HG03135 (cell line): ENCODE results near the gene AARS1.
"Not testable (repeated sequence)": the region's sequence is repeated elsewhere in the genome, so short reads cannot be mapped to it uniquely, and the experiment has no call there.

ENCODE experiments used
- ATAC-seq: cut with Tn5 transposase; IDR thresholded peaks from one replicate; pipeline ENCODE4 v1.9.1; 2021; ENCODE audit warnings: mild to moderate bottlenecking, moderate library complexity; ENCODE audit not compliant: unreplicated experiment

The AARS1 gene

DNA sequence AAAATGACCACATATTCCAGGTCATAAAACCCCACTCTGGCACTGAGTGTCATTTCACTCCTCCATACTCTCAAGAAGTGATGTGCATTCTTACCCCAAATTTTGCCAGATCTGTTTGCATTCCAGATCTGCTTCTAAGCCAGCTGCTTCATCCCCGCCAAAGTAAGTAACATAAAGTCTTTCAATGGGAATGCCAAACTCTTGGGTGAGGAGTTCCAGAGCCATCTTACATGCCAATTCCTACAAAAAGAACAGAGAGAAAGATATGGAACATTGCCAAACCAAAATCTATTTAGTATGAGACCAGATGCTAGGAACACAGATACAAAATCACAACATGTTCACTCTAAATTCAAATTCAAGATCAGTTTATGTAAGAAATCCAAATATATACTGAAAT is 12.9 kb downstream of the AARS1 start:
- no peak for ATAC-seq

DNA sequence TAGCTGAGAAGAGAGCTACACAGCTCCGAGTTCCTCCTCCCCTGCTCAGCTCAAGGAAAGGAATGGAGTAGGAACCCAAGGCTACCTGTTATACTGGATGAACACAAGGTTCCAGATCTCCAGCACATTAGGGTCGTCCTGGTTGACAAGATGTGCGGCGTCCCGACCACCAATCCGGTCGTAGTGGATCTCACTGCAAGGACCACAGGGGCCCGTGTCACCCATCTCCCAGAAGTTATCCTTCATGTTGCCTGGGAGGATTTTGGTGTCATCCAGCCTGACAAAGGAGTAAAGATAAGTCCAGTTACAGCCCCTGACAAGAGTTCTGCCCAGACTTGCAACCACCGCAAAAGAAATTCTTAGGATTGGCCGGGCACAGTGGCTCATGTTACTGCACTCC is 17.6 kb downstream of the AARS1 start:
- no peak for ATAC-seq

DNA sequence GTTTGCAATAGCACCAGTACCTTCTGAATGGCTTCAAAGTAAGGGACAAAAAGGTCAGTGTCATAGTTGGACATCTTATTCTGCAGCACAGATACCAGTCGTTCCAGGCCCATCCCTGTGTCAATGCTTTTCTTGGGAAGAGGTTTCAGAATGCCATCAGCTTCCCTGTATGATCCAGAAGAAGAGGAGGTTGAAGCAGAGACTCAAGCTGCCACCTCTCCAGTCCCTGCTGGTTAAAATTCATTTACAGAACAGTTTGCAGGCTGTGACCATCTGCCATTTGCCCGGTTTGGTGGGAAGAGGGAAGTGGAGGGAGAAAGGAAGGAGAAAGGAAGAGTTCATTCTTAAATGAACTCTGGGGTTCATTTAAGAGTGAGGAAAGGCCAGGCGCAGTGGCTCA is 19.1 kb downstream of the AARS1 start:
- ATAC-seq: no peak

DNA sequence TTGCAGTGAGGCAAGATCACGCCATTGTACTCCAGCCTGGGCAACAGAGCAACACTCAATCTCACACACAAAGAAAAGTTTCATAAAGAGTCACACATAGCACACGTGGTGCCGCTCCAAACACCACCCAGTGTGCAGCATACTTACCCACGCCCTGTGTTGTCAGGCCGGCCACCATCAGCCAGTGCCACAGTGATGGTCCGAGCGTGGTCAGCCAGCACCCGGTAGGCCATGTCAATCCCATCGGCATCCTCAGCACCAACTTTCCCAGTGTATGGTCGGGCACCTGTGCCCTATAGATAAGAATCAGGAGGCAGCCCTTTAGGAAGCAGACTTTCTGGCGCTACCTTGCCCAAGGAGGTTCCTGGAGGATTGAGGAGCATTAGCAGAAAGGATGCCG is 19.8 kb downstream of the AARS1 start:
- ATAC-seq: no peak

DNA sequence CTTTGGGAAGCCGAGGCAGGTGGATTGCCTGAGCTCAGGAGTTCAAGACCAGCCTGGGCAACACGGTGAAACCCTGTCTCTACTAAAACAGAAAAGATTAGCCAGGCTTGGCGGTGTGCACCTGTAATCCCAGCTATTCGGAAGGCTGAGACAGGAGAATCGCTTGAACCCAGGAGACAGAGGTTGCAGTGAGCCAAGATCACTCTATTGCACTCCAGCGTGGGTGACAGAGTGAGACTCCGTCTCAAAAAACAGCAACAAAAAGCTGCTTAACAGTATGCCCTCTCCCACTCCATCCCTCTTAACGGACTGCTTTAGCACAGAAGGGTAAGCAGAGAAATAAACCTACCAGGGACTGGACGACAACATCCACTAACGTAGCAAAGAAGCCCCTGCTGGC is 21.4 kb downstream of the AARS1 start:
- not testable (repeated sequence) for ATAC-seq

DNA sequence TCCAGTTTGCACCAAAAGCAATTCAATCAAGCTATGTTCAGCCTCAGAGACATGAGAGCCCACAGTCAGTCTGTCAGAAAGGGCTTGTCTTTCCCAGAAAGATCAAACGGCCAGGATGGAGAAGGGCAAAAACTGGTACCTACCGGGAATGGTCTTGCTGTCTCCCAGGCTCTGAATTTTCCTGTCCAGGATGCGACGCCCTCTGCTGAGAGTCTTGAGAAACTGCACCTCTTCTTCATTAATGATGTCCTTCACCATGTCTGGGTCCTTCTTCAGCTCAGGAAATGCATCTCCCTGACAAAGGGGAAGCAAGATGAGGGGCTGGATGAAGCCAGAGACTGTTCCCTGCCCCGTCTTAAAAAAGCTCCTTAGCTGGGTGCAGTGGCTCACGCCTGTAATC is 21.8 kb downstream of the AARS1 start:
- no peak for ATAC-seq

DNA sequence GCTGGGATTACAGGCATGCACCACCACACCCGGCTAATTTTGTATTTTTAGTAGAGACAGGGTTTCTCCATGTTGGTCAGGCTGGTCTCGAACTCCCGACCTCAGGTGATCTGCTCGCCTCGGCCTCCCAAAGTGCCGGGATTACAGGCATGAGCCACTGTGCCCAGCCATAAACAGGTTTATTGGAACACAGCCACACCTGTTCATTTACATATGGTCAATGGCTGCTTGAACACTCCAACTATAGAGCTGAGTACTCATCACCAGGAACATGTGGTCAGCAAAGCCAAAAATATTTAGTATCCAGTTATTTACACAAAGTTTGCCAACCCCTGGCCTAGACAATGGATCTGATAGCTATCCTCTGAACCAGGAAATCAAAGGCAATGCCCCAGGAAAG is 29.4 kb downstream of the AARS1 start:
- not testable (repeated sequence) for ATAC-seq

DNA sequence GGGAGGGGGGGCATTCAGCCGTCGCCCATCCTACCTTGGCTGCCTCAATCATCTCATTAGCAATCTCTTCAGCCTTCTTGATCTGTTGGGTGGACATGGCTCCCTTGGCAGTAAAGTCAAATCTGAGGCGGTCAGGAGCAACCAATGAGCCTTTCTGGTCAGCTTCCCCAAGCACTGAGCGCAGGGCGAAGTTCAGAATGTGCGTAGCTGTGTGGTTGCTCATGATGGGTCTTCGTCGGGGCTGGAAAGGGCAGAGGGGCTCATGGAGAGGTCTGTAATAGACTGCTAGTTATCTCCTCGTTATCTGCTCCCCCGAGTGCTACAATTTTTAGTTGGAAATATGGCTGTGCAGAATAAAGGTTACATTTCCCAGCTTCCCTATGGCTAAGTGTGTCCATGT is 30.4 kb downstream of the AARS1 start:
- ATAC-seq: no peak

DNA sequence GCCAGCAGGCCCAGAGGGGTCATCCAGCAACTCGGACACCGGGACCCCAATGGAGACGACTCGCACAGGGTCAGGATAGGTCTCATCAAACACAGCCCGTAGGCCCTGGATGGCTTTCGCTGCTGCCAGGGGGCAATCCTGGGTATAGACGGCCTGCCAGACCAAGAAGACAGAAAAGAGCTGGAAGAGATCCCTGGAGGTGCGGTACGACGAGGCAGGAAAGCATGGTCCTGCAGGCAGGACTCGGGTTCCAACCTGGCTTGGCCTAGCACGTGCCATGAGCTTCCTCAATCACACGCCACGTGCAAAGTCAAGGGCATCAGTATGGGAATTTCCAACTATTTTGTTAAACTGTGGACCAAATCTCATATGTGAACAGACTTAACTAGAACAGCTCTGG is 31.2 kb downstream of the AARS1 start:
- ATAC-seq: no peak

DNA sequence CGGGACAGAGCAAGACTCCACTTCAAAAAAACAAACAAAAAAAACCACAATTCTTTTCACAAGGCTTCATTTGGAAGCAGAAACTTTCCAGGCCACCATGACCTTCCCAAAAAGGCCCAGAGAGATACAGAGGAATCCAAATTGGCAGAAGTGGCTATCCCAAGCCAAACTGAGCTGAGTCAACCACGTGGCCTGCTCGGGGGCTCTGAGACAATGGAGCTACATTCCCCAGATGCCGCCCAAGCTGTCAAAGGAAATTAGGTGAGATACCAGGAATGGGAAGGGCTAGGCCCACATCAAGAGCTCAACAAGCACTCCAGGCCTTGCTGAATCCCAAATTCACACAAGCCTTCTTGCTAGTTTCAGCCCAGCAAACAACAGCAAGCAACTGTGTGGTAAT is 31.9 kb downstream of the AARS1 start:
- ATAC-seq: no peak

DNA sequence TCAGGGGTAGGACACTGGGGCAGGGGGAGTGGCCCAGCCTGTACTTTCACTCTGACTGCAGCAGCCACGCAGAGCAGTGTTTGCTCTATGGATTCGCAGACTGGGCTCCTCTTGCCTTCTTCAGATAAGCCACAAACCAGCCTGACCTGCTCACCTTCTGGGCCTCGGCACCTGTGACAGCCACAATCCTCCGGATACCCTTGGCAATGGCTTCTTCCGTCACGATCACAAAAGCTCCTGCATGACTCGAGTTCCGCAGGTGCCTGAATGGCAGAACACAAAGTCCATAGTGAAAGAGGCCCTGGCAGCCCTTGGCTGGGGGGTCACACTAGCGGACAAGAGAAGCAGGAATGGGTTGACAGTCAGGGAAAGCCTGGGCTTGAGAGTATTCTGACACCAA is 33.7 kb downstream of the AARS1 start:
- no peak for ATAC-seq

DNA sequence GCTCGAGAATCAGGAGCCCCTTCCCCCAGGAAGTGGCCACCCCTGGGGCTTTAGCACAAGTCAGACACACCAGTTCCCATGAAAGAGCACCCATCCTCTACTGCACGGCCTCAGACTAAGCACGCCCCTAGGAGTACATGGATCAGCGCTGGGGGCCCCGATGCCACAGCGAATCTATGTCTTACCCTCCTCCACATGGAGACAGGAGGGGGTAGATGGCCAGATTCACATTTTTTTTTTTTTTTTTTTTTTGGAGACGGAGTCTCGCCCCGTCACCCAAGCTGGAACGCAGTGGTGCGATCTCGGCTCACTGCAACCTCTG is 34.4 kb downstream of the AARS1 start:
- no peak for ATAC-seq

DNA sequence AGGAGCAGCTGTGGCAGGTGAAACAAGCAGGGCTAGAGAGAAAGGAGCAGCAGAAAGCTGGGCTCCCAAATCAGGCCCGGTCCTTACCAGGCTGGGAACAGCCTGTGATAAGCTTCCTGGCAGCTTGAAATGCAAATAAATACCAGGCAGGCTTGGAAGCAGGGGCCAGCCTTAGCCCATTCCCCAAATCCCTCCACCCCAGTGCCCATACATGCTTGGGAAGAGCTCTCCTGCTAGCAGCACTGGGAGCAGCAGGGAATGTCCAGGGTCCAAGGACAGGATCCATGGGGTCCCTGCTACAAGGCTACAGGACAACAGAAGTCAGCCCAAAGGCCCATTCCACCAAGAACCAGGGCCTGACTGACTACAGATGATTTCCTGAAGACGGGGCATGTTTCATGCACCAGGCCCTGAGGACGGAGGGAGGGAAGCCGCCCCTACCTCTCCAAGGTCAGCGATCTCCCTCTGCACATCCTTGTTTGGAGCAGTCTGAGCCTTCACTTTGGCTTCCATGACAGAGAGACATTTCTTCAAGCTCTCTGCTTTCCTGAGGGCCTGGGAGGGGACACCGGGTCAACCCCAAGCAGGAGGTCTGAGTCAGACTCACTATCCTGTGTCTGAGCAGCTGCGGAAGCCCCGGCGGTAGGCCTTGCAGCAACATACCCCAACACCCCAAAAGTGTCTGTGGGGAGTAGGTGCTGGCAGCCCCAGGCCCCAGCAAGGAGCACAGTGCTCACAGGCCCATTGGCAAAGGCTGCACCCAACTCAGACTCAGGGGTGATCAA is 34.9 kb downstream of the AARS1 start:
- no peak for ATAC-seq

DNA sequence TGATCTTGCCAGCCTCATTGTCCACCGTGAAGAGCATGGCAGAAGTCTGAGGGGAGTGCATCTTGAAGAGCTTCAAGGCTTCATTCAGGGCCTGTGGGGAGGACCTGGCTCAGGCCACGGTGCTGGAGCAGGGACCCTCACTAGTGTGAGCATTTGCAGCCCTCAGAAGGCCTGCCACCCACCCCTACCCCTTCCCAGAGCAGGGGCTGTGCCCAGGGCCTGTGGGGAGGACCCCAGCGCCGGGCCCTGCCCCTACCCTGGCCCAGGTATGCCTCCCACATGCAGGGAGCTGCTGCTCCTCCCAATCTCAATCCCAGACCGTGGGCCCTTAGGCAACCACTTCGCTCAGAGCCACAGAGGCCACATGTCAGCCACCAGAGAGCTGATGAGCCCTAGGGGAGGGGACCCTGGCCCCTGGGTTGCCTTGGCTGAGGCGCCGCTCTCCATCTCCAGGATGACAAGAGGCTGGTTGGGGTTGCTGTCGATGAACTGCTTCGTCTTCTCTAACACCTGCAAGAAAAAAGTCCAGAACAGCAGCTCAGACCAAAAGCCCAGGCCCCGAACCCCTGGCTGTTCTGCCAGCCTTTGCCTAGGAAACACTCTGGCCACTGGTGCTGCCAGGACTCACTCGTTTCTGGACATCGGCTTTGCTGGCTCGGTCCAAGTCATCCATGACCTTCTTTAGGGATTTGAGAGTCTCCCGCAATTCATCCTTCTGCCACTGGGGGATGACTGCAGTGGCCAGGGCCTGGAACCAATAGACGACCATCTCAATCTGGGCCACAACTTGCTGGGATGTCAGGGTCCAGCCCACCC is 35.8 kb downstream of the AARS1 start:
- ATAC-seq: no peak

DNA sequence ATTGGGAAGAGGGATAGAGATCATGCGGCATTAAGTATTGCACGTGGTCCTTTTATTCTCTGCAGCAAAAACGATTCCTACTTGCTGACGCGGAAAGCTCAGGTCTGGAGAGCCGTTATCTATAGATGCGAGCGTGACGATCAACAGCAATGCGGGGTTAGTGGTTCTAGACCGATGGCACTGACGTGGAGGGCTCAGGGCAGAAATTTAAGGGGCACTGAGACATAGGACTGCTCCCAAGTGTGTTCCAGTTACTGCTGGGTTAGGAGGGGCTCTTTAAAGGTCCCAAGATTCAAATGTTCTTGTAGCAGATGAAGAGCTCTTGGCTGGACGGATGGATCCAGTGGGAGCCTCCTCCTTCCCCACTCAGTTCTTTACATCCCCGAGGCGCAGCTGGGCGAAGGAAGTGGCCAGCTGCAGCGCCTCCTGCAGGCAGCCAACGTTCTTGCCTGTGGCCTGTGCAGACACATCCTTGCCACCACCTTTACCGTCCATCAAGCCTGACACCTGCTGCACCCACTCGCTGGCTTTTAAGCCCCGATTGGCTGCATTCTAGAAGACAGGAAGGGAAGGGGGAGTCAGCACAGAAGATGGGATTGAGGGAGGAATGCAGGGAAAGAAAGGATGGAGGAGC is 36.8 kb downstream of the AARS1 start:
- ATAC-seq: no peak

DNA sequence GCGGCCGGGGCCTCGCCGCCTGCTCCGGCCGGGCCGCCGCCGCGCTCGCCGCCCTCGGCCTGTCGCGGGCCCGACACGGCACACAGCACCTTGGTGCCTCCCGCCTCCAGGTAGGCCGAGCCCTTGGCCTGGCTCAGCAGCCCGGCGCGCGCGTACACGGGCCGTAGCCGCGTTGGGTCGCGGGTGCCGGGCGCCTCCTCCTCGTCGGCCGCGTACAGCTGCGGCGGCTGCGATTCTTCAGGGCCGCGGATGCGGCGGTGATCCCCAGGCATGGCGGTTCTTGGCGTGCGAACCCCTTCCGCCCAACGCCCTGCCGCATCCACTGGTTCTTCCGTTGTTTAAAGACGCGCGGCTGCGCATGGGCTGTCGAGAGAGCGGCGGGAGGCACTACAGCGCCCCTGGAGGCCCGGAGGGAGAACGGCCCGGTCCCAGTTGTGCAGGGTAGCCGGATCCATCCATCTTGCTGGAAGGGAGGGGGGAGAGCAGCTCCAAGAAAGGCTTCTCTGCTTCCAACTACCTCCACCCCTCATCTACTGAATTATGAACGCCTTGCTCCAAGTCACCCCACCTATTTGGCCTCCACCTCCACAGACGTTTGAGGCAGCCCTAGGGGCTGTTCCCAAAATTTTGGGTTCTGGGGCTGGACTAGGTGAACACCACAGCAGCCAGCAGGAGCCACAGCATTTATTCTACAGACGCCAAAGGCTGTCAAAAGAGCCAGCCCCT is 37.5 kb downstream of the AARS1 start, which contains the start of gene EXOSC6:
EXOSC6 (minus strand) TSS at position 312 of the 726 bp plus-strand sequence; CDS start at position 272, 40 bp downstream.
- peak; percentile 88 for ATAC-seq

DNA sequence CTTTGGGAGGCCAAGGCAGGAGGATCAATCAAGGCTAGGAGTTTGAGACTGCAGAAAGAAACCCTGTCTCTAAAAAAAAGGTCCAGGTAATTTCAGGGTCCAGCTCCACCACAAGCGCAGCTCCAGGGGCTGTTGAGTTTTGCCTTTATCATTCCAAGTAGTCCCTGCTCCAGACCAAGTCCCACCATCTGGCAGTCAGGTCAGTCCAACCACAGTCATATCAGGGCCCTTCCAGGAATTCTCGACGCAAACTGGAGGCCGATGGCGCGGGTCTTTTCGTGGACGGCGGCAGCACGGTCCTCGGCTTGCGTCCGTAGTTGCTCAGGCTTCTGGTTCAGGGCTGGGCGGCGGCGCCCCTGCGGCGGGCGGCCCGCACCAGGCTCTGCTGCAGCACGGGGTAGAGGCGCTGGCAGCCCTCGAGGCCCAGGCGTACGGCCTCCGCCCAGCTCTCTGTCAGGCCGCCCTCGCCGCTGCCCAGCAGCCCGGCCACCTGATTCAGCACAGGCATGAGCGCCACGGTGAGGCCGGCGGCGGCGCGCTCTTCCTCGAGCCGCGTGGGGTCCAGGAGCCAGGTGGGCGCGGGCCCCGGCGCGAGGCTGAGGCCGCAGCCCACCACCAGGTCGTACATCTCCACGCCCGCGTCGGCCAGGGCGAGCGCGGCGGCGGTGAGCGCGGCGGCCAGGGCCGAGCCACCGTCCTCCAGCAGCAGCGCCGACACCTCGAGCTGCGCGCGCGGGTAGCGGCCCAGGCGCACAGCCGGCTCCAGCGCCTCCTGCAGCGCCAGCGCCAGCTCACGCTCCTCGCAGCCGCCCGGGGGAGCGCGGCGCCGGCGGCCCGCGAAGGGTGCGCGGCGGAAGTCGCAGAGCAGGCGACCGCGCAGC is 38.3 kb downstream of the AARS1 start:
- ATAC-seq: peak; percentile 51

DNA sequence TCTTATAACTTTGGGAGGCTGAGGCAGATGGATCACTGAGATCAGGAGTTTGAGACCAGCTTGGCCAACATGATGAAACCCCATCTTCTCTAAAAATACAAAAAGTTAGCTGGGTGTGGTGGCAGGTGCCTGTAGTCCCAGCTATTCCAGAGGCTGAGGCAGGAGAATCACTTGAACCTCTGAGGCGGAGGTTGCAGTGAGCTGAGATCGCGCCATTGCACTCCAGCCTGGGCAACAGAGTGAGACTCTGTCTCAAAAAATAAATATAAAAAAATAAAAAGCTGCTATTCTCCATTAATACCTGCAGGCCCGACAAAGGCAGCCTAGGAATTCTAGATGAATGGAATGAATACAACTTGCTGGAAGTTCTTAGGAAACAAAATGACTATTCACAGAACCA is 39.6 kb downstream of the AARS1 start:
- ATAC-seq: not testable (repeated sequence)

DNA sequence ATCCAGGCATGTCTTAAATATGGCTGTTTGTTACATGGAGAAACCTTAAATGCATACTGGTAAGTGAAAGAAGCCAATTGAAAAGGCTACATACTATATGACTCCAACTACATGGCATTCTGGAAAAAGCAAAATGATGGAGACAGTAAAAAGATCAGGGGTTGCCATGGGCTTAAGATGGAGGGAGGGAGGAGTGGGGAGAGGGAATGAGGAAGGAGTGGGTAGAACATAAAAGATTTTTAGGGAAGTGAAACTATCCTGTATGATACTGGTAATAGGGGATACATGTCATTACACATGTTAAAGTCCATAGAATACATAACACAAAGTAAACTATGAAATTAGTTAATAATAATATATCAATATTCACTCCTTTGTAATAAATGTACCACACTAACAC is 50.5 kb downstream of the AARS1 start:
- not testable (repeated sequence) for ATAC-seq

DNA sequence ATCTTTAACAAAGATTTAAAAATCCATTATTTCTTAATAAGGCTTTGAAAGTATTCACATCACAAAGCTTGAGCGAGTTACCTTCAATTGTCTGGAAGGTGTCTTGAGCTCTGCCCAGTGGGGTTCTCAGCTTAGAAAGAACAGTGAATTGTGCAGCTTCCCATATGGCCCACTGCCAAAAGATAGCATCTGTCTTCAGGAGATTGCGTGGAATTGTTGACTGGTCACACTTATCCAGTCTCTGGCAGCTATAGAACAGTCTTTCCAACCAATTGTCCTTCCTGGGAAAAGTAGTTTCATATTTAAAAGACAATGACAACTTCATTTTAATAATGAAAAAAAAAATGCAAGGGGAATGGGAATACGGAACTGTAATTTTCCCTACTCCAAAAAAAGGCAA is 57.5 kb downstream of the AARS1 start:
- ATAC-seq: not testable (repeated sequence)
